SK-N-SH (cell line): Measurements from ENCODE around the gene MSH5. TPM values are rescaled to one million over a fixed set of nuclear protein-coding genes. Genes with fewer than 3 reads are reported as not detected.

Experiments
- CTCF ChIA-PET: fragments of 300-600, 350-600 bp; formaldehyde crosslinking; extraction: SDS; loops from one replicate; lab custom pipeline; 2021; lab: Yijun Ruan, JAX
- POLR2A ChIA-PET: fragments of 350-600 bp; sonication (Branson Sonifier 250); formaldehyde crosslinking; extraction: SDS; loops from one replicate; lab custom pipeline; 2020; ENCODE audit warnings: antibody characterized with exemption, inconsistent platforms; lab: Yijun Ruan, JAX
- DNase-seq: peaks from one replicate; pipeline ENCODE4 v3.0.0; 2012
- H2AFZ ChIP-seq: fragments of 200-600 bp; sonication (generic); 2 replicates; pipeline ENCODE4 v1.8.1; 2016; ENCODE audit warnings: antibody characterized with exemption, mild to moderate bottlenecking, low read depth
- H3F3A ChIP-seq: fragments of 200-600 bp; sonication (generic); replicated peaks from 2 replicates; pipeline ENCODE3; 2016; ENCODE audit warnings: antibody characterized with exemption, mild to moderate bottlenecking; ENCODE audit not compliant: insufficient read depth
- H3K27ac ChIP-seq, 2 experiments: fragments of 200-500 bp in 1 of 2; fragments of 200-600 bp in 1 of 2; sonication (Bioruptor generic) in 1 of 2; sonication (generic), shearing (Covaris generic) in 1 of 2; 2 replicates each; pipeline versions ENCODE4 v1.5.1 to v1.6.1; 2014 to 2016; ENCODE audit warnings: low read depth in 2 of 2, inconsistent platforms in 1 of 2, low read length in 1 of 2, mild to moderate bottlenecking in 1 of 2, mixed read lengths in 1 of 2
- H3K27me3 ChIP-seq: fragments of 200-600 bp; sonication (generic), shearing (Covaris generic); 2 replicates; pipeline ENCODE4 v1.6.1; 2016; ENCODE audit warnings: mixed run types; ENCODE audit not compliant: insufficient read depth
- H3K36me3 ChIP-seq, 2 experiments: fragments of 200-500 bp in 1 of 2; fragments of 200-600 bp in 1 of 2; sonication (Bioruptor generic) in 1 of 2; sonication (generic) in 1 of 2; replicated peaks in 1 of 2; 2 replicates each; pipeline versions ENCODE3 to v1.5.1; 2014 to 2016; ENCODE audit warnings: low read length in 1 of 2, mild to moderate bottlenecking in 1 of 2; ENCODE audit not compliant: insufficient read depth in 2 of 2, control insufficient read depth in 1 of 2
- H3K4me1 ChIP-seq, 2 experiments: fragments of 200-500 bp in 1 of 2; fragments of 200-600 bp in 1 of 2; sonication (Bioruptor generic) in 1 of 2; sonication (generic), shearing (Covaris generic) in 1 of 2; 2 replicates each; pipeline versions ENCODE4 v1.5.1 to v1.6.1; 2014 to 2016; ENCODE audit warnings: low read depth in 1 of 2, low read length in 1 of 2, mixed run types in 1 of 2; ENCODE audit not compliant: insufficient read depth in 2 of 2, control insufficient read depth in 1 of 2
- H3K4me2 ChIP-seq: fragments of 200-600 bp; sonication (generic), shearing (Covaris generic); 2 replicates; pipeline ENCODE4 v1.6.1; 2017; ENCODE audit warnings: mixed run types
- H3K4me3 ChIP-seq, 2 experiments: fragments of 200-500 bp in 1 of 2; fragments of 200-600 bp in 1 of 2; sonication (Bioruptor generic) in 1 of 2; sonication (generic), shearing (Covaris generic) in 1 of 2; 2 replicates each; pipeline versions ENCODE4 v1.5.1 to v1.8.1; 2014 to 2016; ENCODE audit warnings: low read depth in 2 of 2, inconsistent platforms in 1 of 2, low read length in 1 of 2, mild to moderate bottlenecking in 1 of 2, mixed read lengths in 1 of 2, moderate library complexity in 1 of 2
- H3K79me2 ChIP-seq: fragments of 200-600 bp; sonication (generic); 2 replicates; pipeline ENCODE4 v1.8.1; 2017; ENCODE audit warnings: mild to moderate bottlenecking; ENCODE audit not compliant: insufficient read depth
- H3K9ac ChIP-seq: fragments of 200-600 bp; sonication (generic); 2 replicates; pipeline ENCODE4 v1.6.1; 2017; ENCODE audit warnings: mixed run types
- H3K9me2 ChIP-seq: fragments of 200-600 bp; sonication (generic); 2 replicates; pipeline ENCODE4 v1.6.1; 2017; ENCODE audit warnings: mixed run types
- H3K9me3 ChIP-seq: fragments of 200-600 bp; sonication (generic); 2 replicates; pipeline ENCODE4 v1.6.1; 2017; ENCODE audit warnings: mixed run types, mild to moderate bottlenecking, moderate library complexity
- H4K20me1 ChIP-seq: fragments of 200-600 bp; sonication (generic); 2 replicates; pipeline ENCODE4 v1.6.1; 2017; ENCODE audit warnings: mild to moderate bottlenecking, mixed run types; ENCODE audit not compliant: insufficient read depth
- CHD2 ChIP-seq: fragments of 150-350 bp; IDR thresholded peaks from 2 replicates; pipeline ENCODE4 v1.6.1; 2018; ENCODE audit warnings: low read length; ENCODE audit not compliant: partially characterized antibody
- ELF1 ChIP-seq: IDR thresholded peaks from 2 replicates; pipeline ENCODE4 v1.4.0; 2012
- FOXM1 ChIP-seq: IDR thresholded peaks from 2 replicates; pipeline ENCODE4 v1.4.0; 2012; ENCODE audit warnings: low read depth, mild to moderate bottlenecking
- GATA2 ChIP-seq: sonication (generic); formaldehyde crosslinking; IDR thresholded peaks from 2 replicates; pipeline ENCODE4 v1.5.0; 2020; ENCODE audit warnings: mild to moderate bottlenecking, missing genetic modification reagents
- IRF3 ChIP-seq: fragments of 150-350 bp; IDR thresholded peaks from 2 replicates; pipeline ENCODE4 v1.6.1; 2016; ENCODE audit warnings: mild to moderate bottlenecking, low read depth, low read length
- NFIC ChIP-seq: IDR thresholded peaks from 2 replicates; pipeline ENCODE4 v1.4.0; 2012; ENCODE audit warnings: borderline replicate concordance
- POLR2AphosphoS5 ChIP-seq: IDR thresholded peaks from 2 replicates; pipeline ENCODE4 v1.6.1; 2012; ENCODE audit warnings: low read depth, low read length
- RFX5 ChIP-seq: IDR thresholded peaks from 2 replicates; pipeline ENCODE4 v1.6.1; 2012; ENCODE audit warnings: mild to moderate bottlenecking, improper control_type of control experiment, low read length
- SIN3A ChIP-seq: IDR thresholded peaks from 2 replicates; pipeline ENCODE4 v1.6.1; 2012; ENCODE audit warnings: low read depth, mild to moderate bottlenecking, low read length, moderate library complexity, borderline replicate concordance
- TAF1 ChIP-seq: IDR thresholded peaks from 2 replicates; pipeline ENCODE4 v1.6.1; 2012; ENCODE audit warnings: low read depth, mild to moderate bottlenecking, low read length, moderate library complexity, borderline replicate concordance
- WGBS: methylation state at CpG from one replicate; pipeline ENCODE4 v1.1.6; 2017; ENCODE audit warnings: low lambda C conversion rate; 5-methylcytosine and 5-hydroxymethylcytosine counted together
- polyA plus RNA-seq, 3 experiments: library from polyadenylated mRNA; depleted of rRNA; stranded (reverse); fragments of >200 nt; gene quantifications; 2 replicates each; pipeline ENCODE4 v1.2.3, GENCODE V29; 2012
- TF ChIP-seq, protein P1 (sequence below): IDR thresholded peaks from 2 replicates; pipeline ENCODE4 v1.4.0; 2012; ENCODE audit warnings: low read depth, borderline replicate concordance

The MSH5 gene
- polyA plus RNA-seq, 1 of the 3 experiments (the other 2 are of a cell fraction) = 16.0 TPM

- POLR2A ChIA-PET = interaction anchor here (1.0 kb wide), 1 partner anchor 111 kb away, joined by 3 read pairs; no protein-coding TSS in a partner anchor
- 40% methylated on average over 2 of the region's 6 CpGs for WGBS
These were observed 20.8 kb upstream of the MSH5 start for GRCh38 chr6:31719001-31719400.

DNA sequence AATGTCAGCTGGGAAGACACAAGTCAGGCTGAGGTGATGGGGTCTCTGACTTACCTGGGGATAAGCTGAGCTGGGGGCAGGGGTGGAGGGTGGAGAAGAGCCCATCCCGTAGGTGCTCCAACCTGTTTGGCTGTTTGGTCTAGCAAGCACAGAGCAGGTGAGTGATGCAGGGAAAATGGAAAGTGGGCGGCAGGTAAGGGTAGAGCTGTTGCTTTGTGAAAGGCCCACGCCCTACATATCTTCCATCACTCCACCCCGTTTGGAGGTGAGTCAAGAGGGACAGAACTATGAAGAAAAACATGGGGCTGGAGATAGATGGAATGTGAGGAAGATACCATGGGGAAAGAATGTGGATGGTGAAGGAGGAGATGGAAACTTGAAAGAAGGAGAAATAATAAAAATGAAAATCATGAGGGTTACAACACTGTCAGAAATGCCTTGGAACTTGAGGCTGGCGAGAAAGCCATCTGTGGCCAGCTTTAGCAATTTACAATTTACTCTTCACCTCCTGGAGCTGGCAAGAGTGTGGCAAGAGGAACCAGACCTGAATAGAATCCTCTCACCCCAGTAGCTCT lies 19.5 kb upstream of the MSH5 start:
- Histone ChIP-seq H3K27me3 (no peaks in the 10 kb centered on the region), H4K20me1 (no peaks in the 10 kb centered on the region), H3K9me2 (no peaks in the 10 kb centered on the region), H3K4me2 (no peak overlapping the region), H3K9me3 (no peaks in the 10 kb centered on the region), H3K4me1 (no peaks in the 10 kb centered on the region), H3F3A (peaks cover 3% of the 10 kb centered on the region), H3K9ac (no peak overlapping the region), H2AFZ (no peak overlapping the region), H3K27ac (no peak overlapping the region), H3K4me3 (no peak overlapping the region), H3K36me3 (no peaks in the 10 kb centered on the region), H3K79me2 (no peaks in the 10 kb centered on the region)
- TF ChIP-seq CHD2 (no peak), GATA2 (CRISPR knock-in tag) (no peak), SIN3A (no peak), POLR2AphosphoS5 (no peak), IRF3 (no peak)
- TF ChIP-seq, protein P1, sequence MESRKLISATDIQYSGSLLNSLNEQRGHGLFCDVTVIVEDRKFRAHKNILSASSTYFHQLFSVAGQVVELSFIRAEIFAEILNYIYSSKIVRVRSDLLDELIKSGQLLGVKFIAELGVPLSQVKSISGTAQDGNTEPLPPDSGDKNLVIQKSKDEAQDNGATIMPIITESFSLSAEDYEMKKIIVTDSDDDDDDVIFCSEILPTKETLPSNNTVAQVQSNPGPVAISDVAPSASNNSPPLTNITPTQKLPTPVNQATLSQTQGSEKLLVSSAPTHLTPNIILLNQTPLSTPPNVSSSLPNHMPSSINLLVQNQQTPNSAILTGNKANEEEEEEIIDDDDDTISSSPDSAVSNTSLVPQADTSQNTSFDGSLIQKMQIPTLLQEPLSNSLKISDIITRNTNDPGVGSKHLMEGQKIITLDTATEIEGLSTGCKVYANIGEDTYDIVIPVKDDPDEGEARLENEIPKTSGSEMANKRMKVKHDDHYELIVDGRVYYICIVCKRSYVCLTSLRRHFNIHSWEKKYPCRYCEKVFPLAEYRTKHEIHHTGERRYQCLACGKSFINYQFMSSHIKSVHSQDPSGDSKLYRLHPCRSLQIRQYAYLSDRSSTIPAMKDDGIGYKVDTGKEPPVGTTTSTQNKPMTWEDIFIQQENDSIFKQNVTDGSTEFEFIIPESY = no peak
- no peak for DNase-seq
- 67% methylated on average over 5 of the region's 5 CpGs for WGBS
- ChIA-PET POLR2A (no interaction called here), CTCF (interaction anchor here (1.0 kb wide), 1 partner anchor 9 kb away, joined by 4 read pairs; no protein-coding TSS in a partner anchor)

More at GRCh38 chr6:31719001-31719400, 20.8 kb upstream of the MSH5 start:
- Histone ChIP-seq H3K27ac (no peak overlapping the region), H3K27me3 (no peaks in the 10 kb centered on the region), H3K79me2 (no peaks in the 10 kb centered on the region), H3K36me3 (no peaks in the 10 kb centered on the region), H3K4me3 (no peak overlapping the region), H3F3A (peaks cover 3% of the 10 kb centered on the region), H3K4me2 (no peak overlapping the region), H3K9me3 (no peaks in the 10 kb centered on the region), H3K9ac (no peak overlapping the region), H2AFZ (no peak overlapping the region), H4K20me1 (no peaks in the 10 kb centered on the region), H3K4me1 (no peaks in the 10 kb centered on the region), H3K9me2 (no peaks in the 10 kb centered on the region)
- no peak for TF ChIP-seq TAF1
- TF ChIP-seq, protein P1 = no peak
- TF ChIP-seq SIN3A = no peak
- no peak for TF ChIP-seq NFIC
- TF ChIP-seq FOXM1 = no peak
- TF ChIP-seq RFX5 = no peak
- TF ChIP-seq IRF3 = no peak
- no peak for TF ChIP-seq ELF1
- no peak for DNase-seq
- CTCF ChIA-PET = interaction anchor here (0.6 to 0.9 kb wide), 2 partner anchors 11 to 71 kb away, joined by 3 to 4 read pairs; partner anchors contain the start of gene DDAH2
